ENCODE data around the gene PWWP2B. TPM values are rescaled to one million over a fixed set of nuclear protein-coding genes. Genes with fewer than 3 reads are reported as not detected.

The PWWP2B gene
- total and polyA plus RNA-seq, 2 of the 13 experiments (the other 11 are each of a cell fraction or from before 2014, with no cell fraction given), result 2.3 to 4.7 TPM

DNA sequence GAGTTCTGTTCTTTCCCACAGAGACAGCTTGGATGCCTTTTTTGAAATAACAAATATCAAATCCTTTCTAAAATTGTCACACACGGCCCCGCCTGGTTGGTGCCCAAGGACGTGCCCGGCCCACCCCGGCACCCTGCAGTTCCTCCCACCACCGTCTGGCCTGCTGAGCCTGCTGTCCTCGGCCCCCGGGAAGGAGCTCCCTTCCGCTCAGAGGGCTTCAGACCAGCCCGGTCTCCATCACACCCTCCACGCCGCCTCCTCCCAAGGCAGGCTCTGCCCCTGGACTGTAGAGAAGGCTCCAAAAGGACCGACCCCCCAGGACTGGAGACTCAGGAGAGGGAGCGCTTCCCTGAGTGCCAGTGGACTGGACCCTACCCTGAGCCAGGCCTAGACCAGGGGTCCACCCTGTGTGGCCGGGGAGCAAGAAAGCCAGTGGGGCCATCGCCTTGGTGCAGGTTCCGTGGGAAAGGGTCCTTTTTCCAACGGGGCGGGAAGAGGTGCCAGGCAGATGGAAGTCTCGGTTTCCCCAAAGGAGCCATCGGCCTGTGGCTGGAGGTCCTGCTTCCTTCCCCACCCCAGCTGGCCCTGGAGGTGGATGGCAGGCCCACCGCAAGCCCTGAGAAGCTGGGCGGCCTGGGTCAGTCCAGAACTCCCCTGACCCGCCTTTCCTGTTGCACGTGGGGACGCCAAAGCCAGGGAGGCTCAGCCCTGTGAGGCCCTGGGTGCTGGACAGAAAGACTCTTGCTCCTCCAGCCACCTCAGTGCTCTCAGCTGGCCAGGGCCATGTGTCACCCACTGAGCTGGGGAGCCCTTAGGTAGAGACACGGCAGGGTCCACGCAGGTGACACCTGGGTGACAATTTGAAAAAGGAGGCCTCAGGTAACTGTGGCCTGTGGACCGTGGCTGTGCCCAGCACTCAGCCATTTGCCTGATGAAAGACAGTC is 69.8 kb downstream of the PWWP2B start (continued):
- TF ChIP-seq, protein P1, sequence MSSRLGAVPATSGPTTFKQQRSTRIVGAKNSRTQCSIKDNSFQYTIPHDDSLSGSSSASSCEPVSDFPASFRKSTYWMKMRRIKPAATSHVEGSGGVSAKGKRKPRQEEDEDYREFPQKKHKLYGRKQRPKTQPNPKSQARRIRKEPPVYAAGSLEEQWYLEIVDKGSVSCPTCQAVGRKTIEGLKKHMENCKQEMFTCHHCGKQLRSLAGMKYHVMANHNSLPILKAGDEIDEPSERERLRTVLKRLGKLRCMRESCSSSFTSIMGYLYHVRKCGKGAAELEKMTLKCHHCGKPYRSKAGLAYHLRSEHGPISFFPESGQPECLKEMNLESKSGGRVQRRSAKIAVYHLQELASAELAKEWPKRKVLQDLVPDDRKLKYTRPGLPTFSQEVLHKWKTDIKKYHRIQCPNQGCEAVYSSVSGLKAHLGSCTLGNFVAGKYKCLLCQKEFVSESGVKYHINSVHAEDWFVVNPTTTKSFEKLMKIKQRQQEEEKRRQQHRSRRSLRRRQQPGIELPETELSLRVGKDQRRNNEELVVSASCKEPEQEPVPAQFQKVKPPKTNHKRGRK (CRISPR knock-in tag; IDR thresholded peaks at IDR 0.05), result no peak

Other genes with a start within 250 kb of the PWWP2B start
- 0.38 and 0.84 TPM in 2 replicates for gene DPYSL4, start 210.3 kb upstream of the PWWP2B start, total RNA-seq (2016; rRNA removed; fragmentation: Illumina TruSeq; extraction: Trizol)
- gene DPYSL4, start 210.3 kb upstream of the PWWP2B start, polyA plus RNA-seq (2011; rRNA removed), result 1.2 and 2.1 TPM in 2 replicates
- 18.9 and 19.4 TPM in 2 replicates for gene STK32C, start 89.2 kb upstream of the PWWP2B start, total RNA-seq (2016; rRNA removed; fragmentation: Illumina TruSeq; extraction: Trizol)
- 9.9 and 10.9 TPM in 2 replicates for gene STK32C, start 89.2 kb upstream of the PWWP2B start, polyA plus RNA-seq (2011; rRNA removed)
- gene LRRC27, start 65.0 kb upstream of the PWWP2B start, total RNA-seq (2016; rRNA removed; fragmentation: Illumina TruSeq; extraction: Trizol), result 3.9 and 4.6 TPM in 2 replicates
- gene LRRC27, start 65.0 kb upstream of the PWWP2B start, polyA plus RNA-seq (2011; rRNA removed), result 4.2 and 4.3 TPM in 2 replicates
- 37.9 and 46.8 TPM in 2 replicates for gene INPP5A, start 140.6 kb downstream of the PWWP2B start, total RNA-seq (2016; rRNA removed; fragmentation: Illumina TruSeq; extraction: Trizol)
- gene INPP5A, start 140.6 kb downstream of the PWWP2B start, polyA plus RNA-seq (2011; rRNA removed), result 17.5 and 19.5 TPM in 2 replicates